Femur (tissue), 1 donor: ENCODE measurements around the gene DAAM1.
A peak's percentile ranks its signal among the peaks of the same experiment; 100 is the strongest.

ENCODE experiments used
- DNase-seq: peaks from one replicate; pipeline ENCODE4 v3.0.0-alpha.2; 2017

The DAAM1 gene

GRCh38 chr14:59187802-59188460 is 536 bp upstream of the DAAM1 start:
- peak; percentile 59 for DNase-seq

- DNase-seq = peak; percentile 71
Measured at GRCh38 chr14:59189091-59189785, 771 bp downstream of the DAAM1 start.

GRCh38 chr14:59189786-59190368 is 1.4 kb downstream of the DAAM1 start:
- DNase-seq = peak; percentile 91

GRCh38 chr14:59190372-59190771 is 1.9 kb downstream of the DAAM1 start:
- DNase-seq = no peak

GRCh38 chr14:59195912-59196311 is 7.4 kb downstream of the DAAM1 start:
- no peak for DNase-seq

- DNase-seq = no peak
Measured at GRCh38 chr14:59197695-59198262, 9.3 kb downstream of the DAAM1 start.

GRCh38 chr14:59199205-59199604 is 10.7 kb downstream of the DAAM1 start:
- no peak for DNase-seq

- no peak for DNase-seq
Measured at GRCh38 chr14:59199614-59200013, 11.1 kb downstream of the DAAM1 start.

- no peak for DNase-seq
Measured at GRCh38 chr14:59200195-59200594, 11.7 kb downstream of the DAAM1 start.

- no peak for DNase-seq
Measured at GRCh38 chr14:59202031-59202430, 13.6 kb downstream of the DAAM1 start.

- DNase-seq = no peak
Measured at GRCh38 chr14:59204305-59204704, 15.8 kb downstream of the DAAM1 start.

GRCh38 chr14:59206892-59207291 is 18.4 kb downstream of the DAAM1 start:
- no peak for DNase-seq

GRCh38 chr14:59207506-59207933 is 19.1 kb downstream of the DAAM1 start:
- DNase-seq = no peak

GRCh38 chr14:59208224-59208814 is 19.9 kb downstream of the DAAM1 start:
- no peak for DNase-seq

GRCh38 chr14:59208954-59209353 is 20.5 kb downstream of the DAAM1 start:
- no peak for DNase-seq

- DNase-seq = no peak
Measured at GRCh38 chr14:59210621-59211020, 22.2 kb downstream of the DAAM1 start.

- peak; percentile 38 for DNase-seq
Measured at GRCh38 chr14:59213368-59214315, 25.2 kb downstream of the DAAM1 start.

- DNase-seq = no peak
Measured at GRCh38 chr14:59214702-59215302, 26.3 kb downstream of the DAAM1 start.

- DNase-seq = peak; percentile 93
Measured at GRCh38 chr14:59215322-59215721, 26.9 kb downstream of the DAAM1 start.

GRCh38 chr14:59215757-59216156 is 27.3 kb downstream of the DAAM1 start:
- no peak for DNase-seq

- DNase-seq = no peak
Measured at GRCh38 chr14:59217011-59217410, 28.5 kb downstream of the DAAM1 start.

- DNase-seq = no peak
Measured at GRCh38 chr14:59221568-59221967, 33.1 kb downstream of the DAAM1 start.
